Sciatic nerve (tissue), 2 donors: Measurements from ENCODE around the gene C18orf32. TPM values are rescaled to one million over a fixed set of nuclear protein-coding genes. Genes with fewer than 3 reads are reported as not detected.
"Not testable (repeated sequence)": the region's sequence is repeated elsewhere in the genome, so short reads cannot be mapped to it uniquely, and the experiment has no call there.

Experiments
- ATAC-seq: fragments of 200-7000 bp; cut with Tn5 transposase; one replicate; pipeline ENCODE4 v1.9.1; 2020; ENCODE audit warnings: mild to moderate bottlenecking, moderate library complexity
- DNase-seq: peaks from one replicate; pipeline ENCODE4 v3.0.0-alpha.2; 2020; ENCODE audit warnings: low spot score
- intact Hi-C: fragments of 100-400 bp; cut with DNase I; formaldehyde crosslinking; loops from one replicate; pipeline ENCODE4 v1.14.2; 2022
- total RNA-seq: library from RNA; stranded (reverse); fragmentation: NEBNext Ultra II Directional; extraction: Animal tissue kit (Norgen Biotek cat#: 25700); gene quantifications from one replicate; pipeline ENCODE4 v1.2.1, GENCODE V29; 2021
- donor health status: DM: no; HTN: no; CAD: no.
- donor health status: DM: no; HTN: no; CAD: no.

C18orf32 gene
- total RNA-seq, result 54.6 TPM

- ATAC-seq (peak; percentile 99), DNase-seq (peak; percentile 98)
- intact Hi-C loops, result no loop called here
These were observed at the start of gene C18orf32 for GRCh38 chr18:49486953-49487710. TSS of gene C18orf32 (minus strand) at chr18:49487234. CDS start at chr18:49483748, 3,486 bp downstream.

GRCh38 chr18:49534846-49535601 is 48.0 kb upstream of the C18orf32 start:
- intact Hi-C loops, result no loop called here

GRCh38 chr18:49531678-49532153 is 44.7 kb upstream of the C18orf32 start:
- intact Hi-C loops, result no loop called here
- no peak for ATAC-seq
- no peak for DNase-seq

More at GRCh38 chr18:49534846-49535601, 48.0 kb upstream of the C18orf32 start:
- ATAC-seq (no peak), DNase-seq (no peak)

- intact Hi-C loops, result no loop called here
- DNase-seq (no peak), ATAC-seq (no peak)
These were observed 42.6 kb upstream of the C18orf32 start for GRCh38 chr18:49529596-49529995.

GRCh38 chr18:49527631-49528327 is 40.7 kb upstream of the C18orf32 start:
- DNase-seq (no peak), ATAC-seq (no peak)
- intact Hi-C loops, result no loop called here

- DNase-seq (no peak), ATAC-seq (no peak)
- intact Hi-C loops, result no loop called here
These were observed 38.9 kb upstream of the C18orf32 start for GRCh38 chr18:49525981-49526380.

GRCh38 chr18:49524951-49525350 is 37.9 kb upstream of the C18orf32 start:
- ATAC-seq (no peak), DNase-seq (no peak)
- intact Hi-C loops, result no loop called here

- intact Hi-C loops, result no loop called here
- DNase-seq (no peak), ATAC-seq (no peak)
These were observed 37.3 kb upstream of the C18orf32 start for GRCh38 chr18:49524349-49524748.

GRCh38 chr18:49523580-49524093 is 36.6 kb upstream of the C18orf32 start:
- intact Hi-C loops, DNase-seq, ATAC-seq: not testable (repeated sequence)

GRCh38 chr18:49521216-49521835 is 34.3 kb upstream of the C18orf32 start:
- intact Hi-C loops, result no loop called here
- no peak for ATAC-seq
- DNase-seq, result no peak

GRCh38 chr18:49520661-49521145 is 33.7 kb upstream of the C18orf32 start:
- no peak for DNase-seq
- intact Hi-C loops, result no loop called here
- ATAC-seq, result no peak

- ATAC-seq (no peak), DNase-seq (no peak)
- intact Hi-C loops, result no loop called here
These were observed 32.3 kb upstream of the C18orf32 start for GRCh38 chr18:49519101-49519971.

- no peak for DNase-seq
- no peak for ATAC-seq
- intact Hi-C loops, result loop anchor here (2.0 kb wide), 1 partner anchor 39 kb away; no protein-coding TSS in a partner anchor
These were observed 30.4 kb upstream of the C18orf32 start for GRCh38 chr18:49517483-49517882.

- intact Hi-C loops, result no loop called here
- DNase-seq, result no peak
These were observed 28.5 kb upstream of the C18orf32 start for GRCh38 chr18:49515516-49515915.

GRCh38 chr18:49515003-49515402 is 28.0 kb upstream of the C18orf32 start:
- intact Hi-C loops, ATAC-seq, DNase-seq: not testable (repeated sequence)

More at GRCh38 chr18:49515516-49515915, 28.5 kb upstream of the C18orf32 start:
- no peak for ATAC-seq

- no peak for DNase-seq
- ATAC-seq, result no peak
- intact Hi-C loops, result loop anchor here (5.0 kb wide), 1 partner anchor 343 kb away; no protein-coding TSS in a partner anchor
These were observed 27.5 kb upstream of the C18orf32 start for GRCh38 chr18:49514577-49514976.

- not testable (repeated sequence) for DNase-seq
These were observed 25.8 kb upstream of the C18orf32 start for GRCh38 chr18:49512876-49513275.

More at GRCh38 chr18:49512876-49513275, 25.8 kb upstream of the C18orf32 start:
- intact Hi-C loops, result loop anchor here (5.0 kb wide), 1 partner anchor 344 kb away; no protein-coding TSS in a partner anchor
- not testable (repeated sequence) for ATAC-seq
